Activated CD4-positive, alpha-beta T cell treated with anti-CD3 and anti-CD28 coated beads, Interleukin-10, Interleukin-2, amounts not matched to agents 100 ng/mL and 50 ng/mL, durations not matched to agents 16 hours and 8 hours (primary cell): ENCODE data around the gene SPOCK2.

ENCODE experiments used
- DNase-seq: peaks from one replicate; pipeline ENCODE4 v3.0.0-alpha.2; 2020

SPOCK2 gene

DNA sequence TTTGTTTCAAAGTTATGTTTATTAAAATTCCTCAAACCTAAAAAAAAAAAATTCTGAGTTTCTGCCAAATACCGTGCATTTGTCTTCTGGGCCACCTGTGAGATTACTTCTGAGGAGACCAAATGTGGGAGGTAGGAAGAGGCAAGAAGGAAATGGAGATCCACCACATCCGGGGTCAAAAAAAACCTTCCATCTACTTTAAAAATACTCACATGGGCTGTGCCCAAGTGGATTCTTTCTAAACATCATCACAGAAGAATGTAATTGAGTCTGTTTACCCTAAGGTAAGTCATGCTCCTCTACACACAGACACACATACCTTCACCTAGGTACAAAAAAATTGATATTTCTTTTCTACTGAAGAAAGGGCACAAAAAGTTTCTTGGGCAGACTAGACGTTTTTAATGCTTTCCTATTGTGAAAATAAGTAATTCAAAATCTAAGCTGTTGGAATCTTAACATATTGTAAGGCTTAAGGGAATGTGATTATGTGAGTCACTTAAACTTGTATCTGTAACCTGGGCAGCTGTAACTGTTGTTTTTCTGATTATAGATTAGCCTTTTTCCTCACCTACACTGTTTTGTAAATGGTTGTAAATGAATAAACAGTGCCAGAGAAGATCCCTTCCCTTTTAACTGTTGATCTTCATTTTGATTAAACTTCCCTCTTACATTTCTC is 19.1 kb upstream of the SPOCK2 start:
- DNase-seq, result peak; percentile 51

DNA sequence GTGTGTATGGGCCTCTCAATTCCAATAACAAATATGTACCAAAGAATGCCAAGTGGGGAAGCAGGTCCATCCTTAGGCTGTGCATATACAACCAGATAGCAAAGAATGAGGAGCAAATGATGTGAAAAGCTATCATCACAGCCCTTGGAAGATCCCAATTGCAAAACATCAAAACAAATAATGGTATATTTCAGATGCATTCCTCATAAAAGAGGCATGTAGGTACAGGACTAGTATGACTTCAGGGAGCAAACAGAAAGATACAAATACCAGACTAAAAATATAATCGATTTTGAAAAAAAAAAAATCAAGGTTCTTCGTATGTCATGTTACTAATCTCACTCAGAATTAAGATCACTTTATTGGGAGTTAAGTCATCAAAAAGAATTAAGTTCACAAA is 18.5 kb upstream of the SPOCK2 start:
- no peak for DNase-seq

DNA sequence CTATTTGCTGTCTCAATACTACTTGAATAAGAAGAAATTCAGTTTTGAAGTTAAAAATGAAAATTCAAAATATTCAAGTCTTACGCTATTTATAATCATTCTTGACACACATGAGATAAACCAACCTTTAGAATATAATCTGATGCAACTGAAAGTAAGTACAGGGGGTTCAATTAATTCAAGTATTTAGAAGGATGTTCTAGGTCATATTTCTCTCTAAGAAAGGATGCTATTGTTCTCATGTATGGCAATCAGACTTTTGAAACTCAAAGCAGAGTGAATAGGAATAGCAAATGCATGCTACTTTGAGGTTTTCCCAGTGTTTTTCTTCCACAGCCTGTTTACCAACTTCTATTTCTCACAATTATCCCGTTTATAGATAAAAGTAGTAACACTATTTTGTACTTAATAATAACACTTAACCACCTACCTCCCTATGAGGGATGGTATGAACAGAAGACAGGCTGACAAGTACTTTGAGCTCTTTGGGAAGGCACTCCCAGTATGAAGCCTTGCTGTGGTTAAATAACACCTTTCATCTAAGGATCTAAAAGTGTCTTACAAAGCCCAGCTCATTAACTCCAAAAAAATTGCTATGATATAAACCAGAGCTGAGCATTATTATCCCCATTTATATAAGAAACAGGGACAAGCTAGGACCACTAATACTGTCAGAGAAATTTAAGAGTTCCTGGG is 18.0 kb upstream of the SPOCK2 start:
- no peak for DNase-seq

DNA sequence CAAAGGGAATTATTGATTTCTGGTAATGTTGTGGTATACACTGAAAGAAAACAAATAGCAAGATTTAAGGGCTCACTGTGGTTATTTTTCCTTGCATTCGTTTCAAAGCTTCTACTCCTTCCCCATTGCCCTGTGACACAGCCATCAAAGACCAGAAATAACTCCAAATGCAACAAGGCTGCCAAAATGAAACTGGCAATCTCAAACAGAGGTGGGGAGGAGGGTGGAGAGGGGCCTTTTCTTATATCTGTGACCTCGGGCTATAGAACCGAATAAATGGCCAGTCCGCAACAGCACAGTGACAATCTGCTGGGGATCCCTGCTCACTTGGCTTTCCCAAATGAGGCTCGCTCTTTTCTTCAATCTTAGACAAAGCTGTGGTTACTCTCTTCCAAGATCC is 17.4 kb upstream of the SPOCK2 start:
- DNase-seq, result no peak

DNA sequence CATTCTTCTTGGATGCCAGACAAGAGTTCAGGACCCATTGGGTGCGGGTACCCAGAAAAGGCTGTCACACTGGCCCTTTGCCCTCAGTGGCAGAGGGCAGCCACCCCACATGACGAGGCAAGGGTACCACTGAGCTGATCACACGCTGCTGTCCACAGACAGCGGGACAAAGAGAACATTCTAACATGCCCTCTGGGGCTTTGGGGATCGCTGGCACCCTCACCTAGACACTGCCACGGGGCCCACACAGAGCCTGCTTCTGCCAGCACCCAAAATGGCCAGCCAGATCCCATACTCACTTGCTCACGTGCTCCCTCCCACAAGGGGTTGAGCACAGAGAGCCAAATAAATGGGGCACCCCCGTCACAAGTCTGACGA is 16.7 kb upstream of the SPOCK2 start:
- DNase-seq, result no peak

DNA sequence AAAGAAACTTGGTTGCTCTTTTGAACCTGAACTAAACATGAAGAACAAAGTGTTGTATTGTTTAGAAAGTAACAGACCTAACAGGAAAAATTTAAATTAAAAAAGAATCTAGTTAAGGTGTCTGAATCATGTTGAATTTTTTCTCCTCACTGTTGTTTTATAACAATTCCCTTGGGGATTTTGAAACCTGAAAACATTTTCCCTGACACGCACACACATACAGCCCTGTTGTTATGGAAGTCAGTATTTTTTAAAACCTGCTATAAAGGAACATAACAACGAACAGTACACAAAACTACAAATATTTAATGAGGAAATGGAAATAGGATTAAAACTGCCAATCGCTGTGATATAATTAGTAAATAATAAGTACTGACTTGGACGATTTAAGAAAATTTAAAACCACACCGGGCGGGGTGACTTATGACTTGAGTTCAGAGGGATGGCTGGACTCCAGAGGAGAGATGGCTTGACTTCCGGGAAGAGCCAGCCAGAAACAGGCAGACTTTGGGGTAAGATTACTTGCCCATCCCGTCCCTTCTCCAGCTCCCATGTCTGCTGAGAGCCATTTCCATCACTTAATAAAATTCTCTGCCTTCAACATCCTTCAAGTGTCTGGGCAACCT is 16.2 kb upstream of the SPOCK2 start:
- no peak for DNase-seq

DNA sequence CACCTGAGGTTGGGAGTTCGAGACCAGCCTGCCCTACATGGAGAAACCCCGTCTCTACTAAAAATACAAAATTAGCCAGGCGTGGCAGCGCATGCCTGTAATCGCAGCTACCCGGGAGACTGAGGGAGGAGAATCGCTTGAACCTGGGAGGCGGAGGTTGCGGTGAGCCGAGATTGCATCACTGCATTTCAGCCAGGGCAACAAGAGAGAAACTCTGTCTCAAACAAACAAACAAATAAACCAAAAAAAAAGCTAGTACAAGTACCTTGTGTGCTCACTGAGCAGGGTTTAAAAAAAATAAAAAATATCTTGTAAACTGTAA is 11.2 kb upstream of the SPOCK2 start:
- DNase-seq, result no peak

DNA sequence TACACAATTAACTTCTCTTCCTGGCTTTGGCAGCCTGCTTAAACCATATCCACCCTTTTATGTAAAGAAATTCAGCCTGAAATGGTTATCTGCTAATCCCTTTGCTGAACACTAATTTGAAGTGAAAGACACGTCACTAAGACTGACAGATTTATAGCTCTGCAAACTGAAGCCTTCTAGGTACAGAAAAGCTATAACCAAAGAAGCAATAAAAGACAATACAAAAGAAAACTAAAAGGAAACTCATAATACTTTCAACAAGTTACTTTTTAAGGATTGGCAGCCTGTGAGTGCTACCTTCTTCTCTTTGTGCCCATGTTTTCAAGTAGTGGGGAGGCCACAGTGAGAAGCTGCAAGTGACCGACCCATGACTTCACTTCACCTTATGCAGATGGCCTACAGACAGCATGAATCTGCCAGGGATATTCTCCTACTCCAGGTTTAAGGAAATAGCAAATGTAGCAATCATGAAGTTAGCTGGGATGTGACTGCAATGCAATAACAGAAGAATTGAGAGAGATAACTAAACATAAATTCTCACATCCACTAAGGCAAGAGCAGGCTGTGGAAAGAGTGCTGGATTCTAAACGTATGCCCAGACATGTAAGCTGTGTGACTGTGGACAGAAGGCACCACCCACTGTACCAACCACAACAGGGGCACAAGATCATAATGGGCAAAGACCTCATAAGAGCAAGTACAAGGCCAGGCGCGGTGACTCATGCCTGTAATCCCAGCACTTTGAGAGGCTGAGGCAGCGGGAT is 10.7 kb upstream of the SPOCK2 start:
- DNase-seq, result no peak

DNA sequence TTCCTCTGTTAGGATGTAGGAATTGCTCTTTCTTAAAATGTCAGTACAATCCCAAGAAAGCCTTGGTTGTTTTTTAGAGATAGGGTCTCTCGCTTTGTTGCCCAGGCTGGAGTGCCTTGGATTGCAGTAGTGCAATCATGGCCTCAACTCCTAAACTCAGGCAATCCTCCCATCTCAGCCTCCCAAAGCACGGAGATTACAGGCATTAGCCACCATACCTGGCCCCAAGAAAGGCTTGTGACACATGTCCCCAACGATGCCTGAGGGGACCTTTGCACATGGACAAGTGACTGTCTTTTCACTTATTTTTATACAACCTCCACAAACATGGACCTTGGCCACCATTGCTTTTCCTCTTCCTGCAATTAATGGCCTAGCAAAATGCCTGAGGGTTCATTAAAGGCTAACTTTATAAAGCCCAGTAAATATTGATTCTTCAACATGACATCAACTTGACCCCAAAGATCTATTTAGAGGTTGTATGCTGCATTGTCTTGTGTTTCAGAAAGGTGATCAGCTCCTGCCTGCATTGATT is 10.0 kb upstream of the SPOCK2 start:
- no peak for DNase-seq

DNA sequence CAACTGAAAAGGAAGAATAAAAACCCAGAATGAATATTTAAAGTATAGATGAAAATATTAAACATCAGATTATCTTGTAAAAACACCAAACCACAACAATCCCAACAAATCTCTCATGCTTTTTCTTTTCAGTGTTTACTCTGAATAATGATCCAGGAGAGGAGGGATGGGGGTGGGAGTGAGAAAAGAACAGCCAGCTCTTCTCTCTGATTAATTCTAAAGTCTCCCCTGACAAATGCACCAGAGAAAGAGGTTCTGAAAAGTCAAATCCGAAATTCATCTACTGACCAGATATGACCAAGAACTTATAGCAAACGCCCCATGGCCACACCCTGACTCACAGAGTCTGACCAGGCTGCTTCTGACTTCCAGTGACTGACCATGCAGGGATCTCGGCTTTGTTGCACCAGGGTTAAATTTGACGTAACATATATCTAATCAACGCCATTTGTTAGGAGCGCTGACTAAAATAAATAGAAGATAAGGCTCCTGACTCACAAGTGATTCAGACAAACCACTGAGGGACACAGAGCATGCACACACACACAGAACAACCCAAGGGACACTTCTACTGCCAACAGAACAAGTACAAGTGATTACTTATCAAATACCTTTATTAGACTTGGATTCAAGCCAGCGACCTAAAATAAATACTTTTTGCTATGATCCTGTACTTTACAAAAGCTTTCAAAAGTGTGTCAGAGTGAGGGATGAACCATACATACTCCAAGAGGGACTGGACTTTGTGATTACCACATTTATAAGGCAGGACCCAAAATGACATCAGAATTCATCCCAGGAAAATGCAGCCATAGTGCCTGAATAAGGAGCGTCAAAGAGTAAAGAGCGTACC is 9.3 kb upstream of the SPOCK2 start:
- peak; percentile 51 for DNase-seq

DNA sequence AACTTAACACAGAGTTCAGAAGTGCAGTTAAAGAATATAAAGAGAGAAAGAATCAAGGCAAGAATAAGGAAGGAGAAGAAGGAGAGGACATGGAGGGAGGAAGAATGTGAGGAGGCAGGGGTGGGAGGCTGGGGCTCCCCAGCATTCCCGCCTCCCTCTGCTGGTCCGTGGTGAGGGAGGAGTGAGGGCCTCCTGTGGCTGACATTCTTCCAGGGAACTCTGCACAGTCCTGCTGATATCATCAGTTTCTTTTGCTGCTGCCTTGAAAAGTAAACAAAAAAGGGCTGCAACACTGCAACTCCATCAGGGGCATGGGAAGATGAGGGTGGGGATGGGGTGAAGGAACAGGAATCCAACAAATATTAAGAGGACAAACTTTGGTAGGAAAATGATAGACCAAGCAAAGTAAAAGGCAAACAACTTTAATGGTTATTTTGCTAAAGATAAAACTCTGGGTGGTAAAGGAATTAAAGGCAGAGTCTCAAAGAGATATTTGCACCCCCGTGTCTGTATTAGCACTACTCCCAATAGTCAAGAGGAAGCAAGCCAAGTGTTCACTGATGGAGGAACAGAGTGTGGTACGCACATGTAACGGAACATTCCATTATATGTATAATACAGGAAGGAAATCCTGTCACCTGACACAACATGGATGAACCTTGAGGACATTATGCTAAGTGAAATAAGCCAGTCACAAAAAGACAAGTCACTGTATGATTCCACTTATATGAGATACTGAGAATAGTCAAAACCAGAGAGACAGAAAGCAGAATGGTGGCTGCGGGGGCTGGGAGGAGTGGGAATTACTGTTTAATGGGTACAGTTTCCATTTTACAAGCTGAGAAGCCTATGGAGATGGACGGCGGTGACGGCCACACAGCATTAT is 8.0 kb upstream of the SPOCK2 start:
- DNase-seq, result peak; percentile 52

DNA sequence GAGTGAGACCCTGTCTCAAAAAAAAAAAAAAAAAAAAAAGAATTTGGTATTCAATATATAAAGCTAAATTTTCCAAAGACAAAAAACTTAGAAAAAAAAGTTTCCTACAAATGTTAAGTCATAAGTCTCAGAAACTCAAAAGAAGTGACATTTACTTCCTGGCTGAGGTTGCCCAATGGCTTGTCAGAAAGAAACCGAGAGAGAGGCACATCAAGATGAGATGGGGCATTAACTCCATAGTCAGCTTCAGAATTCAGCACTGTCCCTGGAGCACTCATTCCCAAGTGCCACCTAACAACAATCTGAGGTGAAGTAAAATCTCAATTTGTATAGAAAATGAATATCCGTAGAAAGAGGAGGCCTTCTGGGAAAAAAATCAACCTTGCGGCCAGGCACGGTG is 6.8 kb upstream of the SPOCK2 start:
- peak; percentile 60 for DNase-seq

DNA sequence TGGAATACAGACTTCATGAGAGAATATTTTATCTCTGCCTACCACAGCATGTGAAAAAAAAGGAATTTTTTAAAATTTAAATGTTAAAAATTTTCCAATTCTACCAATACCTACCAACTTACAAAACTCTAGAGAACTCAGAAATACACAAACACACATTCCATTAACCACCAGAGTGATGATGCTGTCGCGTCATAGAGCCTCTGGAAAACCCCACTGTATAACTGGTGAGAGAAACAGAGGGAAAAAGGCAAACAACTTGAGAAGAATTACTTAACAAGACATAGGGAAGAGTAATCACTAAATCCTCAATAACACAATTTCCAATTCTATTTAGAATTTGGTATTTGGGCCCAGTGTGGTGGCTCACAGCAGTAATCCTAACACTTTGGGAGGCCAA is 6.2 kb upstream of the SPOCK2 start:
- no peak for DNase-seq

DNA sequence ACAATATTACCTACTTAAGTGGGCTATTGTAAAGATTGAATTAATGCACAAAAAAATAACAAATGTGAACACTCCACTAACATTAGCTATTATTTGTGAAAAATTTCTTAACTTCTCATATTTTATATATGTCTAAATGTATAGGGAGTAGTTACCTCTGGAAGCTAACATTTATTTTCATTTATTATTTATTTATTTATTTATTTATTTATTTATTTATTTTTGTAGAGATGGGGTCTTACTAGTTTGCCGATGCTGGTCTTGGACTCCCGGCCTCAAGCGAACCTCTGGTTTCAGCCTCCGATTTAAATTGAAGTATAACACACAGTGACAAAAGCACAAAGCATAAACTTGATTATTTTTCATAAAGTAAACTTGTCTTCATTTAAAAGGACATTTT is 5.1 kb upstream of the SPOCK2 start:
- DNase-seq, result no peak

DNA sequence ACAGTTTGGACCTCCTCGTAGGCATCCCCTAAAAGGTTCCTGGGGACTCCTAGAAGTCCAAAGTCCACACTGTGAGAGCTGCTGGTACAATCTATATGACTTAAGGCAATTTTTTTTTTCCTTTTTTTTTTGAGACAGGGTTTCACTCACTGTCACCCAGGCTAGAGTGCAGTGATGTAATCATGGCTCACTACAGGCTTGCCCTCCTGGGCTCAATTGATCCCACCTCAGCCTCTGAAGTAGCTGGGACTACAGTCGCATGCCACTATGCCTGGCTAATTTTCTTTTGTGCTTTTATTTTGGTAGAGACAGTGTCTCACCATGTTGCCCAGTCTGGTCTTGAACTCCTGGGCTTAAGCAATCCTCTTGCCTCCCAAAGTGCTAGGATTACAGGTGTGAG is 4.6 kb upstream of the SPOCK2 start:
- DNase-seq, result no peak

DNA sequence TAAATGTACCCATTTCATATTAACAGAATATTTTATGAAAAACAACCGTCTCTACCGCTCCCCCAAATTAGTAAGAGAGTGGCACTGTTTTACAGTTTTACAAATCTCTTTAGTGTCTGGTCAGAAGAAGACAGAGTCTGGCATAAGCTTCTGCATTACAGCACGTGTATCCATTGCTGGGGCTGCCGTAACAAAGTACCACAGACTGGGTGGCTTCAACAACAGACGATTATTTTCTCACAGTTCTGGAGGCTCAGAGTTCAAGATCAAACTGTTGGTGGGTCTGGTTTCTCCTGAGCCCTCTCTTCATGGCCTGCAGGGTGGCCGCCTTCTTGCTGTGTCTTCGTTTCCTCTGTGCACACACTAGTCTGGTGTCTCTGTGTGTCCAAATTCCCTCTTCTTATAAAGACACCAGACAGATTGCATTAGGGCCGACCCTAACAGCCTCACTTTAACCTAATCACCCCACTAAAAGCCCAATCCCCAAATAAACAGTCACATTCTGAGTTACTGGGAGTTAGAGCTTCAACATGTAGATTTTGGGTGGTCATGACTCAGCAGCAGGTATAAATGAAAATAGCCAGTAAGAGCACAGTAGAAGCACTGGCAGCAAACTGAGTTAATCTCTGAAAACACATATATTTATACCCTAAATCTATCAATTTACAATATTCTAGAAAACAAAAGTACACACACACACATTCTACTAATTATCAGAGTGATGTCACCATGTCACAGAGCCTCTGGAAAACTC is 4.0 kb upstream of the SPOCK2 start:
- no peak for DNase-seq

DNA sequence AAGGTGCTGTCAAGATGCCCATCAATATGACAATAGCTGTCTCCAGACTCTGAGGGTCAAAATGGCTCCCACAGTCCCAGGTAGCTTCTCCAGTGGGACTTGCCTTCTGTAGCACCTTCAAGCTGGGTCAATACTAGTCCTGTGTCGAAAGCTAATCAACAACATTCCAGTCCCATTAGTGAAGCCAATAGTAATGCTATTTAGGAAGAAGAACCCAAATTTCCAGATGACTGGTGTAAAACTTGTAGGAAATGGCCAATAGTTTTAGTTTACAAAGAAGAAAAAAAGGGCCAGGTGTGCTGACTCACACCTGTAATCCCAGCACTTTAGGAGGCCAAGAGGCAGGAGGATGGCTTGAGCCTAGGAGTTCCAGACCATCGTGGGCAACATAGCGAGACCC is 2.0 kb upstream of the SPOCK2 start:
- DNase-seq, result no peak

DNA sequence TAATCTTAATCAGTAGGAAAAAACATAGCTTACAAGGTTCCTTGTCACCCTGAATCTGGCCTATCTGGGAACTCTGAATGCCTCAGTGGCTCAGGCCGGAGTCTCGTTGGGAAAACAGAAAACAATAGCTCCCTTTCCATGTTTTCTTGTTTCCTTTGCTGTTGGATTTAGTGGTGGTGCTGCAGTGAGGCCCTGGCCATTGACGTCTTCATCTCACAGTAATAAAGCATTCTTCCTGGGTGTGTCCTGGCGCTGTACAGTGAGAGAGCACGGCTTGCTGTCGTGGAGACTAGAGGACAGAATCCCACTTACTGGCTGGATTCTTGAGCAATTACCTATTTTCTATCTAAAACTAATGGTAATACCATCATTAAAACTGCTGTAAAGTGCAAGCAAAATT is 1.3 kb upstream of the SPOCK2 start:
- DNase-seq, result no peak

DNA sequence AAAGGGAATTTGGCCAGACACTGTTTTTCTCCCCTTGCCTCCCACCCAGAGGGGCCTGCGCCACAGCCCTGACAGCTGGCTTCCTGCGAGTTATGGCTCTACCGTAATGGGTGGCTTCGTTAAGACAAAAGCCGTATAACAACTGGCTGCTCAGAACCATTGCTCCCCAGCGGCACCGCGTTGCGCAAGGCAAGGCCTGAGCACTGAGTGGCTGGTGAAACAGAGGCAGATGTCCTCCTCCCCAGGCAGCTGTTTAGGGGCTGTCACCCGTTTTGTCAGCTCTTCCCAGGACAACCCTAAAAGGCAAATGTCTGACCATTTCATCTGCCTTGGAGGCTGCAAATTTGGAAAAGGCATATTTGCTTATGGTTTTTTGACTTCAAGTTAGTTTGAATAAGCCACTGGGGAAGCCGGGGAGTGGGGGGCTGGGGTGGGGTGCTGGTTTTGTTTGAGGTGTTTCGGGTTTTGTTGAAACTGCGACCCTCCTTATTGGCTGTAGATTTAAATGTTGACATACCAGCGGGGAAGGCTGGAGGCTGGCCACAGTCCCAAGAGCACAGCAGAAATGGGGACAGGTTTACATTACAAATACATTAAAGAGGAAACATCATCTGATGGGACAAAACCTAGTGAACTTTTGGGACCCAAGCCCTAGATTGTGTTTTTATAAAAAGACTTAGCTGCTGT is 681 bp upstream of the SPOCK2 start:
- peak; percentile 69 for DNase-seq

DNA sequence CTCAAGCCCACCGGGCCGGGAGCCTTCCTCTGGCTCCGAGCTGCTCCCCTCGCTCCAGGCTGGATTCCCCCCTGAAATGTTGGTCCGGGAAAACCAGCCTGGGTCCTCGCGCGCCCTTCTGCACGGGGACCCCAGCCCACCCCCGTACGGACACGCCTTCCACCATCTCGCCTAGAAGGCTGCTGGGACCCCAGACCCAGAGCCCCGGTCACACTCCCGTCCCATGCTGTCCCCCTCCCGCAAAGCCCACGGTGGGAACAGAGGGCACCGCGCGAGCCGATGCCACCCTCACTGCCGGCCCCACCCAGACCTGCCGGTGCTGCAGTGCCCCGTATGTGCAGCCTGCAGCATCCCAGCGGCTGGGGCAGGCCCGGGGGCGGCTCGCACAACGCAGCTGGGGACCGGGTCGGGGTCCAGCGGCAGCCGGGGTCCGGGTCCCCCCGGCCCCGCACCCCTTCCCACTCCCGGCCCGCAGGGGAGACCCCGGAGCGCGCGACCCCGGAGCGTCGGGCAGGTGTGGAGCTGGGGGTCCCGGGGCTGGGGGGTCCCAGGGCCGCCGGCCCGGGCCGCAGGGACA is 871 bp downstream of the SPOCK2 start:
- DNase-seq, result peak; percentile 46
